GM19025 (cell line): ENCODE measurements around the gene IRF5.
"Not testable (repeated sequence)": the region's sequence is repeated elsewhere in the genome, so short reads cannot be mapped to it uniquely, and the experiment has no call there.

ENCODE experiments used
- ATAC-seq: cut with Tn5 transposase; IDR thresholded peaks from one replicate; pipeline ENCODE4 v1.9.1; 2021; ENCODE audit warnings: mild to moderate bottlenecking, low read depth, moderate library complexity; ENCODE audit not compliant: unreplicated experiment

The IRF5 gene

DNA sequence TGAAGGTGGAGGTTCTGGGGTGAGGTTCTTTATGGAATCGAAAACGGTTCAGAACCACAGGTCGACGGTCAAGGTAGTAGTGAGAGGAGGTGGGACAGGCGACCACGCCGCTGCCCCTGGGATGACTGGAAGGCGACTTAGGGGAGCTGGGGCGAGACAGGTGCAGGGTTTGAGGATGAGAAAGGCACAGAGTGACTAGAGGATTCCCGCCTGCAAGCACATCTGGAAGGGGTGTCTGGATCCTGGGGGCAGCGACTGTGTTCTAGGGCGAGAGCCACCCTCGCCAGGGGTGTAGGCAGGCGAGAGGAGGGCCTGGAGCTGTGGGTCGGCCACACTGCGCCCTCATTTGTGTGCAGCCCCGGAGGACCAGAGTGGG lies 468 bp upstream of the IRF5 start:
- ATAC-seq = peak; percentile 2

GRCh38 chr7:128938544-128939074 lies 882 bp downstream of the IRF5 start:
- no peak for ATAC-seq

DNA sequence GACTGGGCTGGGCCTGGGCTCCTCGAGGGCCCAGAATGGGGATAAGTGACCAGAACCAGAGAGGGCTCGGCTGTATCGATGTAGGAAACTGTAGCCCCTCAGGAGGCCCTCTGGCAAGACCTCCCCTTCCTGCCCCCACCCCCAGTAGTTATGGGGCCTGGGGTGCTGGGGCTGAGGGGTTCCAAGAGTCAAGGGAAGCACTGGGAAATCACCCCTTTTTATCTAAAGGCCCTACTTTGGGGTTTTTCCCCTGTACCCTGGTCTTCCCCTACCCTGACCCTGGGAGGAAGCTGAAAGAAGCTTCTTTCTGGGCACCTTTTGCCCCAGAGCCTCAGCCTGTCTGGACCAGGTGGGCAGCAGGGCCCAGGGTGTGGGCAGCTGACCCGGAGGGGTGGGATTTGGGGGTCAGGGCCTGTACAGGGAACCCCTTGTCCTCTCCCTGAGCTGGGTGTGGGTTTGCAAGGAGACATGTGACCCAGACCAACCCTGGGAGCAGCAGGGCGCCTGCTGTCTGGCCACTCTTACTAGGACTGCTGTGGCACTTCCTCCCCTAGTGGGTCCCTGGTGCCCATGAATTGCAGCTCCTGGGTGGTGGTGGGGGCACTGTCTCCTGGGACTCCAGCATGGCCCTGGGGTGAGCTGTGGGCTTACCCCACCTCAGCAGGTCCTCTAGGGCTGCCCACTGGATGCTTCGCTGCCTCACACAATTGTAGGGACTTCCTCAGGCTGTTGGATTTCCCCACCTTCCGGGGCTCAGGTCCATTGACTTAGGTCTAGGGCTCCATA lies 1.5 kb downstream of the IRF5 start:
- ATAC-seq = no peak

DNA sequence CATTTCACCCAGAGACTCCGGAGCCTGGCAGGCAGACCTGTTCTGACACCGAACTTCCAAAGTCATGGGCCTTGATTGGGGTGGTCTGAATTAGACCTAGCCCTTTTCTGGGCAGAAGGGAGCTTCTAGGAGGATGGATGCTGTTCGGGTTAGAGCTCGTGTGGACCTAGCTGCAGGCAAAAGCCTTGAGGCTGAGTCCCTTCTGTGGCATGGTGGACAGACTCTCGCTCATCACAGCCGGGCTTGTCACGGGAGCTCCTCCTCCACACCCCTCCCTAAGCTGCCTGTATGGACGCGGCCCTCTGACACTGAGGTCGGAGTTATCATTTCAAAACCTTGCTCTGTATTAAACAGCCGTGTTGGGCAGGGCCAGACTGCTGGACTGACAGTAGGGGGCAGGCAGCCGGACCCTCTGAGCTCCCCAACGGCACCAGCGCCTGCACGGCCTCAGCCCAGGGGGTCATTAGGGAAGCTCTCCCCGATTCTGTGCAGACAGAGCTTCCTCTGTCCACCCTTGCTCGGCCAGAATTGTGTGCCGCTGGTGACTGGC lies 2.2 kb downstream of the IRF5 start:
- peak; percentile 11 for ATAC-seq

- peak; percentile 39 for ATAC-seq
These were observed 3.0 kb downstream of the IRF5 start for GRCh38 chr7:128940494-128941322.

DNA sequence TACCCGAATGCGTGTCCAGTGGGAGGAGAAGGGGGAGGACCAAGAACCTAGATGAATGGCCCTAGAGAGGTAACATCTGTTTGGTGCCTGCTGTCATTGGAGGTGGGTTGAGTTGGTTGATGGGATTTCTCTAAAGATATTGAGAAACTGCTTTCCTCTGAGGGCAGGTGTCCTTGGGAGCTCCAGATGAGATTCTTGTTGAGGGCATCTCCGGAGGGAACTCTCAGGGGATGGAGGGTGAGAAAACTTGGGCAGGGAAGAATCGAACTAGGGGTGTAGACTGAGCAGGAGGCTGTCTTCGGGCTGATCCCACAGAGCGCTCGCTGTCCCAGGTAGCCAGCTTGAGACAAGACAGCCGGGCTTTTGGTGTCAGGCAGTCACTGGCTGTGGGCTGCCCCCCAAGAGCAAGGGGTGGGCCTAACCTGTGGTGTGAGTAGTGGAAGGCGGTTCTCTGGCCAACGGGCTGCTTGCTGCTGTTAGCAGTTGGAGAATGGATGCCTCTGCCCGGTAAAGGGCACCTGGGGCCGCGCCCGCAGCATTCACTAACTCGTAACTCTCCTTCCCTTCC lies 3.7 kb downstream of the IRF5 start:
- ATAC-seq = no peak

GRCh38 chr7:128941946-128942526 lies 4.3 kb downstream of the IRF5 start:
- ATAC-seq = no peak

- ATAC-seq = not testable (repeated sequence)
These were observed 5.5 kb downstream of the IRF5 start for GRCh38 chr7:128943251-128943650.

GRCh38 chr7:128944487-128945236 lies 6.9 kb downstream of the IRF5 start:
- ATAC-seq = no peak

DNA sequence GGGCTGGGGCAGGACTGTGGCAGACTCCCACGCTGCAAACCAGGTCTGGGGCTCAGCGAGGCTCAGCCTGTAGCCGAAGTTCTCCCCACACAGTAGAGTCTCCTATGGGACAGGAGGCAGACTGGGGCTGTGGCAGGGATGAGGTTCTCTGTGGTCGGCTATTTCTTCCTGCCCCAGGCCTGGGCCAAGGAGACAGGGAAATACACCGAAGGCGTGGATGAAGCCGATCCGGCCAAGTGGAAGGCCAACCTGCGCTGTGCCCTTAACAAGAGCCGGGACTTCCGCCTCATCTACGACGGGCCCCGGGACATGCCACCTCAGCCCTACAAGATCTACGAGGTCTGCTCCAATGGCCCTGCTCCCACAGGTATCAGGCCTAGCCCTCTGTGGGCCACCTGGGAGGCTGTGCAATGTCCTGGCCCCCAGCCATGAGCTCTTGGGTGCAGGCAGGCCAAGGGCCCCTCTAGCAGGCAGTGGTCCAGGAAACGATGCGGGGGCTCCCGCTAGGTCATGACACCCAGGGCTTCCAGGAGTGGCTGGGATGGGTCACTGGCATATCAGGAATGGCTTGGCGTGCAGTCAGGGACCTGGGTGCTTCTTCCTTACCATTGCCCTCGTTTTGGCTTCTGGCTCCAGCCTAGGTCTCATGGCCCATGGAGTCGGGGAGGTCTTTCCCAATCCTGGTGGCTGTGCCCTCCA lies 8.1 kb downstream of the IRF5 start:
- ATAC-seq = no peak

- no peak for ATAC-seq
These were observed 9.5 kb downstream of the IRF5 start for GRCh38 chr7:128946936-128947830.

GRCh38 chr7:128947854-128948253 lies 10.1 kb downstream of the IRF5 start:
- ATAC-seq = no peak

- ATAC-seq = no peak
These were observed 10.7 kb downstream of the IRF5 start for GRCh38 chr7:128948312-128948973.

DNA sequence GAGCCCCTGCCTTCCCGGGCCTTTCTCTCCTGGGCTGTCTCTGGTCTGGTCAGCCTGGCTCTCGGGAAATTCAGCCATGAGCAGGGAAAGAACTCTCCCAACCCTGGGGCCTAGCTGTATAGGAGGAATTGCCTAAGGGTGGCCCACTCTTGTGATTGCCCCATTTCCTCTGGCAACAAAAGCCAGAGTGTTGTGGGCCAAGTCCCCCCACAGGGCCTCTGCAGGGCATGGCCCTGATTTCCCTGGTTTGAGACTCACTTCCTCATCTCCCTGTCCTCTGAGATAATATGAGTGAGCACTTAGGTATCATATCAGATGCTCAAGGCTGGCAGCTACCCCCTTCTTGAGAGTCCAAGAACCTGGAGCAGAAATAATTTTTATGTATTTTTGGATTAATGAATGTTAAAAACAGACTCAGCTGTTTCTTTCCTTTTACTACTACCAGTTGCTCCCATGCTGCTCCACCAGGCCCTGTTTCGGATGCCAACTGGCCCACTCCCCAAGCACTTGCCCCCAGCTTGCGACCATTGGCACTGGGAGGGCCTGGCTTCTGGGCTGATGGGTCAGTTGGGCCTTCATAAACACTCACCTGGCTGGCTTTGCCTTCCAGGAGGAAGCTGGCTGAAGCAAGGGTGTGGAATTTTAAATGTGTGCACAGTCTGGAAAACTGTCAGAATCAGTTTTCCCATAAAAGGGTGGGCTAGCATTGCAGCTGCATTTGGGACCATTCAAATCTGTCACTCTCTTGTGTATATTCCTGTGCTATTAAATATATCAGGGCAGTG lies 11.4 kb downstream of the IRF5 start:
- no peak for ATAC-seq

- no peak for ATAC-seq
These were observed 13.6 kb downstream of the IRF5 start for GRCh38 chr7:128951296-128951695.

DNA sequence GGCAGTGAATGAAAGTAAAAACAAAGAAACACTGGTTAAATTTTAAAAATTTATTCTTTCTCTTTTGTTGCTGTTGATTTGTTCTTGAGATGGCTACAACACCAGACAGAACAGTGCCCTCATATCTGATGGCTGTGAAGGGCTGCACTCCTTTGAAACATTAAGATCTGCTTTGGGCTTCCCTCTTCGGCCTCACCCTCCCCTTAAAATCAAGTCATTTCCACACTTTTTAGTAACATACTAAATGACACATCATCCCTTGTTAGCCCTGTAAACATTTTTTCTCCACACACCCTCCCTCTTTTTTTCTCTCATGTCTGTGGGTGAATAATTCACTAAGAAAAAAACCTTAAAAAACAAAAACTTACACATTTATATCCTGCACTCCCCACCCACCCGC lies 16.4 kb downstream of the IRF5 start:
- no peak for ATAC-seq
